ENCODE data around the gene INF2.
A peak's percentile ranks its signal among the peaks of the same experiment; 100 is the strongest.
"Not testable (repeated sequence)": the region's sequence is repeated elsewhere in the genome, so short reads cannot be mapped to it uniquely, and the experiment has no call there.

The INF2 gene

GRCh38 chr14:104689109-104689880 is at the start of gene INF2:
TSS of gene INF2 (plus strand) at chr14:104689618. CDS start at chr14:104701366, 11,748 bp downstream.
- peak; percentile 37 to 52 for DNase-seq (ENCODE audit: low read depth in 2 of 2)

DNA sequence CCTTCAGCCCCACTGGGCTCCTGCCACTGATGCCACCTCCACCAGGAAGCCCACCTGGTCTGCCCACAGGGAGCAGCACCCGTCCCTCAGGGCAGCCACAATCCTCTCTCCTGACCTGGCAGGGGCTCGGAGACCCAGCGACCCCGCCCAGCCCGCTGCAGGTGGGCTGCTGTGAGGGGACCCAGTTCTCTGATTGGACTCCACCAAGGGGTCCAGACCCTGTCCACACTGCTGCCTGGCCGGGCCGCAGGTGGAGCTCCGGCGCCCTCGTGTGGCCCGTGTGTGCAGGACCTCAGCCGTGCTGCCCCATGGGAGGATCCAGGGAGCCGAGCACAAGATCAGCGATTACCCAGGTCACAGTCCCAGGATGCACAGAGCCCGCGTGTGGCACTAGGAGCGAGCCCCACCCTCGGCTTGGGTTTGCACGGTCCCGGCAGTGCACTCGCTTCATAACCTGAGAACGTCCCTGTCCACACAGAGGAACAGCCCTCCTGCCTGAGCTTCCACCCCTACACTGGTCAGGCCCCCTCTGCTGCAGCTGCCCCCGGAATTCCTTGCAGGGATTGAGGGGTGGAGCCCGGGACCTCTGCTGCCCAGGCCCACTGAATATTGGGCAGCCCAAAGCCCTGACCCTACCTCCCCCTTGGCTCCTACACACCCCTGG is 49.4 kb upstream of the INF2 start:
- peak; percentile 16 to 38 for DNase-seq (ENCODE audit: low read depth in 2 of 2)

DNA sequence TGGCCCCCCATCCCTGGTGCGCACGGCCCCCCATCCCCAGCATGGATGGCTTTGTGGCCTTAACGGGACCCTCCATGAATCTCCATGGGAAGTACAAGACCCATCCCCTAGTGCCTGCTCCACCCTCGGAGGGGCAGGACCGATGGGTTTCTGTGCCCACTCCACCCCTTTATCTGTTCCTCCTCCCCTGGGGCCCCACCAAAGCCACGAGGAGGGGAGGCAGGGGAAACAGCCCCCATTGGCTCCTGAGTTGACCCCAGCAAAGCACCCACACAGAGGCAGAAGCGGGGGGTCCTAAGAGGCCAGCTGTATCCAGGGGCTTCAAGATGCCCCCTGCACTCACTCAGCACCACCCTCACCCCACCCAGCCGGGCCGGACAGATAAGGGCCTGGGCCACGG is 48.7 kb upstream of the INF2 start:
- DNase-seq (ENCODE audit: low read depth in 2 of 2) = no peak

DNA sequence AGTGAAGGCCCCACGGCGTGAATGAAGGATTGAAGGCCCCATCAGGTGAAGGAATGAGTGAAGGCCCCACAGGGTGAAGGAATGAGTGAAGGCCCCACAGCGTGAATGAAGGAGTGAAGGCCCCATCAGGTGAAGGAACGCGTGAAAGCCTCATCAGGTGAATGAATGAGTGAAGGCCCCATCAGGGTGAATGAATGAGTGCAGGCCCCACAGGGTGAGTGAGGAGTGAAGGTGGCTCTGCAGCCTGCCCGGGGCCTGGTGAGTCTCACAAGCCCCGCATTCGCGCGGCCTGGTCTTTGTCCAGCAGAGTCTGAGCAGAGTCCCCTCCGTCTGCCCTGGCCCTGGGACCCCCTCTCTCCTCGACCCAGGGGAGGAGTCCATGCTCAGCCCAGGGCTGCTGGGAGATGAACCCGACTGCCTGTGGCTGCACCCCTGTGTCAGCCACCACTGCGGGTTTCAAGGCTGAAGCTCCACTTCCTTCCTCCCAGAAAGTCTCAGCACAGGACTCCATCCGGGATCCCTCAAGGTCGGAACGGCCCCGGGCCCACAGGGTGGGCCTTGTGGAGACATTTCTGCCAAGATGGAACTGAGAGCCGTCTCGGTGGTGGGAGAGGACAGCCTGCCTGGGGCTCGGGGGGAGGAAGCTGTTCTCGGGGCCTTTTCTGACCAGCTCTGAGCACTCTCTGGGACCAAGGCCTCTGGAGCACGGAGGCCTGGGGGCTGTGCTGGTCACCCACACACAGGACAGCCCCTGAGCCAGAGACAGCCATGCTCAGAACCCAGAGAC is 47.5 kb upstream of the INF2 start:
- no peak for DNase-seq (ENCODE audit: low read depth in 2 of 2)

- no peak for DNase-seq (ENCODE audit: low read depth in 2 of 2)
These were observed 46.9 kb upstream of the INF2 start for GRCh38 chr14:104642540-104642868.

DNA sequence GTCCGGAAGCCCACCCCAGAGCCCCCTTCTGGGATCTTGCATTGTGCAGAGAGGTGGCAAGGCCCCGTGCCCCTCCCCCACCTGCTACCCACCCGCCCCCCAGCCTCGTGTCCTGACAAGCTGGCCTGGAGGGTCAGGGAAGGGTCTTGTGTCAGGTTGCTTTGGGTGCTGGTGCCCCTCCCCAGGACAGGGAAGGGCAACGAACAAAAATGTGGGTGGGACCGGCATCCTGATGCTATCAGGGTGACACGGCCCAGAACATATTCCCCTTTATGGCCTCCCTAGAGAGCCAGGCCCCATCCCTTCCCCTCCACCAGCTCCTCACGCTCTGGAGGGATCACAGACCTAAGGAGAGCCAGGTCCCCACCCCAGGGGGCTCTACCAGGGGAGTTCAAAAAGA is 46.1 kb upstream of the INF2 start:
- DNase-seq (ENCODE audit: low read depth in 2 of 2) = no peak

DNA sequence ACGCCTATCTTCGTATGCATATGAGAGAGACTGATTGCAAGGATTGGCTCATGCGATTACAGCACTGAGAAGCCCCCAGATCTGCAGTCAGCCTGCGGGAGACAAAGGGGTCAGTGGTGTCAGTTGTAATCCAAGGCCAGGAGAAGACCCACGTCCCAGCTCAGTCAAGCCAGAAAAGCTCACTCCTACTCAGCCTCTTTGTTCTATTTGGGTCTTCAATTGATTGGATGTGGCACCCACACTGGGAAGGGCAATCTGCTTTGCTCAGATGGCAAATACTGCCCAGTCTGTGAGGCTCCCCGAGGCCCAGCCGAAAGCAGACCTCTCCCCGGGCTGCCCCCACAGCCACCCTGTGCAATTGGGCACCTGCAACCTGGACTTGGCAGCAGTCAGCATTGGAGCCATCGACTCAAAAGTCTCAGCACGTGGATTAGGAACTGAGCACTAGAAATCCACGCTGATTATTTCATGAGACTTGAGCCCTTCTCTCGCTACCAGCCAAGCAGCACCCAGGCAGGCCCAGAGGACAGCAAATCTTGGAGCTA is 45.3 kb upstream of the INF2 start:
- no peak for DNase-seq (ENCODE audit: low read depth in 2 of 2)

GRCh38 chr14:104644656-104645378 is 44.6 kb upstream of the INF2 start:
- DNase-seq (ENCODE audit: low read depth in 2 of 2) = no peak

DNA sequence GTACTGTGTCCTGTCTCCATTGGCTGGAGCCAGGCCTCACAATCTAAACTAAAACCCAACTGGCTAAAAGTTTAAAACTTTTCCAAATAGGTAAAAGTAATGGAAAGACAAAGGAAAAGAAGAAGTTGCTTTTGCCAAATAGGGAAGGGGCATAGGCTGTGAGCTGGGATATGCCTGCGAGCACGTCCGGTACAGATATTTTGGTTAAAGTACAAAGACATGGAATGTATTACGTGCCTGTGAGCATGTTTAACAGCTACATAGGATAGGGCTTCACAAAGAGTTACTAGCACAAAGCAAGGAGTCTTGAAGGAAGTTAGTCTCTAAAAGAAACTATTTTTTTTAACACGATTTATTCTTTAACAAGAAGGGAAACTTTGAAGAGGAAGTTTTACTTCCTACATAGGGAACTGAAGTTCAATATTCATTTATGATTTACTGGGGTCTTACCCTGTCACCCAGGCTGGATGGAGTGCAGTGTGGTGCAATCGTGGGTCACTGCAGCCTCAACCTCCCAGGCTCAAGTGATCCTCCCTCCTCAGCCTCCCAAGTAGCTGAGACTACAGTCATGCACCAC is 41.9 kb upstream of the INF2 start:
- DNase-seq (ENCODE audit: low read depth in 2 of 2) = no peak

DNA sequence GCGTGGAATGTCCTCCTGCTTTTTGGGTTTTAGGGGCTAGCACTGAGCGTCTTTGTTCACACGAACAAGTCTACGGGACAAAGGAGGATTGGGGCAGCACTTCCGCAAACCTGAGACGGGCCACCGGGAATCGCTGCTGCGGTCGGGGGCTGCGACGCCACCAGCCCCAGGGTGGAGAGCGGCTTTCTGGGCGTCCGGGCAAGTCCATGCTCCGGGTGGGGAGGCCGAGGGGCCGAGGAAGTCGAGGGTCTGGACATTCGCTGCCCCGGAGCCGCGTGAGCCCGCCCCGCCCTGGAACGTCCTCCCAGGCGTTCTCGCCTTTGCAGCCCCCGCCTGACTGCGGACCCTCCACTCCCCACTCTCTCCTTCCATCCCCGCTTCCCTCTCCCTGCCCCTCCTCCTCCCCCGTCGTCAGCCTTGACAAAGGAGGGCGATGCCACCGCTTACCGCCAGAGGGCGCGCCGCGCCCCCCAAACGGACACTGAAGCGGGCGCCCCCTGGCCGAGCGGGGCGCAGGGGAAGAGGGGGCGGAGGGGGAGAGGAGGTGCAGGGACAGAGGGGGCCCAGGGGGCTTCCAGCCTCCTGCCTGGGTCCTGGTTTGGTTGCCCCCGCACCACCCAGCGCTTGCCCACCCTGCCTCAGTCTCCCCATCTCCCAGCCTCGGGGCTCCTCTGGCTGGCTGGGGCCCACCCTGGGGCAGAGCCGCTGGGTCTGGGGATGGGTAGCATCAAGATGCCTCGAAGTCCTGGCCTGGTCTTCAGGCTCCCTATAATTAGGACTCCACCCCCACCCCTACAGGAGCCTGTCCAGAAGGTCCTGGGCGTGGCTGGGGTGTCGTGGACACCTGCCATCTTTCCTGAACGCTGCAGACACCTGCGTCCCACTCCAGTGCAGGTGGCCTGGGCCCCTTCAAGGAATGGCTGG is 39.1 kb upstream of the INF2 start:
- peak; percentile 57 to 63 for DNase-seq (ENCODE audit: low read depth in 2 of 2)

DNA sequence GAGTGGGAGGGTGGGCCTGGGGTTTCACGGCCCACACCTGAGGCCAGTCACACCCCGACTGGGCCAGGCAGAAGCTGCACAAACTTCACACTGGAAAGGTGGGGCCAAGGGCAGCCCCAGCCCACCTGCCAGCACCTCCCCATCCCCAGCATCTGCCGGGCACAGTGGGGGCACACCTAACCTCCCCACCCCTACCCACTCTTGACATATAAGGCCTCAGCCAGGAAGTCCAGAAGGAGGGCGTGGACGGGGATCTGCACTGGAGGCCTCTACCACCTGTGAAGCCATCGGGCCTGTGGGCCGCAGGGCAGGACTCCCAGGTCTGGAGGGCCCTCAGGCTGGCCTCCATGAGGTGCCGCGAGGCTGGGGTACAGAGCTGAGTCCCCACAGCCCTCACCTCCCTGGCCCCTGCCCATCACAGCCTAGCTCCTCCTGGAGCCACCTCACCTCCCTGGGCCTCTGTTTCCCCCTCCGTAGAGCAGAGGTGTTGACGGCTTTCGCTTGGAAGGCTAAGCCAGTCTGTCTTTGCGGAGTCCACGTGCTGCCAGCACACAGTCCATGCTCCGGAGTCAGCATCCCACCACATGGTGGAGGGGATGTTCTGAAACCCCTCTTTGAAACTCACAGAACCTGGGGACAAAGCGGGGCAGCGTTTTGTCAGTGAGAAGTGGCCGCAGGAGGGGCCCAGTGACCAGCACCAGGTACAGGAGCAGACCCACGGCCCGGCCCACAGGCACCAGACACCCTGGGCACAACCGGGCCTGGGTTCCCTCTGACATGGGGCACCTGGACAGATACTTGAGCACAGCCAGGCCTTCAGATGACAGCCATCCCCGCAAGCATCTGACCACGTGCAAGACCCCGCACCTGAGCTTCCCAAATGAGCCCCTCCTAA is 38.2 kb upstream of the INF2 start:
- DNase-seq (ENCODE audit: low read depth in 2 of 2) = no peak

DNA sequence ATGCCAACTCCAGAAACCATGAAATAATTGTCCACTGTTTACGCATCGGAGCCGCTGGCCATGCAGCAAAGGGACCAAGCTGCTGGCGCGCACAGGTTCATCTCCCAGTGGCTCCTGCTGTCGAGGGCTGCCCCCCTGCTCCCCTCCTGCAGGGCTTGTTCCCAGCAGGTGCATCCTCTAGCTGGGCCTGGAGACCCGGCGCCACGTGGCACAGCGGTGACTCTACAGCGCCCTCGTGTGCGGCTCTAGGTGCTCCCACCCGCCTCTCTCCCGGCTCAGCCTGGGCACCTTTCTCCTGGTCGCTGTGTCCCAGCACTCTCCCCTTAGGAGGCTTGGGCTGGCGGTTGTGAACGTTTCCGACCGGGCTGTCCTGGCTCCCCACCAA is 37.5 kb upstream of the INF2 start:
- DNase-seq (ENCODE audit: low read depth in 2 of 2) = no peak

DNA sequence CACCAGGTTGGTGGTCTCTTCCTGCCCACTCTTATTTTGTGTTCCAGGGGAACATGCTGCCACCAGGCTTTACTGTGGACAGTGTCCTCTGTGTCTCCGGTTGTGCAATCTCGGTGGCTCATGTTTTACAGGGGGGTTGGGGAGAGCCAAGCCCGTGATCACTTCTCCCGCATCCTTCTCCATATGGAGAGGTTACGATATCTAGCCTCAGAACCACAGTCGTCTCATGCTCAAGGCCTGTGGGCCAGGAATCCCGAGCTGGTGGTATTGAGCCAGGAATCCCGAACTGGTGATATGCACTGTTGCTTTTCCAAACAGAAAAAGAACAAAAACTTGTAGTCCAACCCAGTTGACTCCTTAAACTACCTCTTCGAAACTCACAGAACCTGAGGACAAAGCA is 37.0 kb upstream of the INF2 start:
- DNase-seq (ENCODE audit: low read depth in 2 of 2) = no peak

DNA sequence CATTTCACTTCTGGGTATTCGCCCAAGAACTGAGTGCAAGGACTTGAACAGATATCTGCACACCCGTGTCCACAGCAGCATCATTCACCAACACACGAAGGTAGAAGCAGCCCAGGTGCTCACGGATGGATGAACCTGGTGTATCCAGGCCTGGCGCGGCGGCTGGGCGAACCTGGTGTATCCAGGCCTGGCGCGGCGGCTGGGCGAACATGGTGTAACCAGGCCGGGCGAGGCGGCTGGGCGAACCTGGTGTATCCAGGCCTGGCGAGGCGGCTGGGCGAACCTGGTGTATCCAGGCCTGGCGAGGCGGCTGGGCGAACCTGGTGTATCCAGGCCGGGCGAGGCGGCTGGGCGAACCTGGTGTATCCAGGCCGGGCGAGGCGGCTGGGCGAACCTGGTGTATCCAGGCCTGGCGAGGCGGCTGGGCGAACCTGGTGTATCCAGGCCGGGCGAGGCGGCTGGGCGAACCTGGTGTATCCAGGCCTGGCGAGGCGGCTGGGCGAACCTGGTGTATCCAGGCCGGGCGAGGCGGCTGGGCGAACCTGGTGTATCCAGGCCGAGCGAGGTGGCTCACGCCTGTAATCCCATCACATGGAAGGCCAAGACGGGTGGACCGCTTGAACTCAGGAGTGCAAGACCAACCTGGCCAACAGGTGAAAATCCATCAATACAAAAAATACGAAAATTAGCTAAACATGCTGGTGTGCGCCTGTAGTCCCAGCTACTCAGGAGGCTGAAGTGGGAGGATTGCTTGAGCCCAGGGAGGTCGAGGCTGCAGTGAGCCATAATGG is 36.1 kb upstream of the INF2 start:
- DNase-seq (ENCODE audit: low read depth in 2 of 2) = not testable (repeated sequence)

- DNase-seq (ENCODE audit: low read depth in 2 of 2) = no peak
These were observed 35.3 kb upstream of the INF2 start for GRCh38 chr14:104654119-104654518.

GRCh38 chr14:104655128-104655848 is 34.1 kb upstream of the INF2 start:
- DNase-seq (ENCODE audit: low read depth in 2 of 2) = no peak

DNA sequence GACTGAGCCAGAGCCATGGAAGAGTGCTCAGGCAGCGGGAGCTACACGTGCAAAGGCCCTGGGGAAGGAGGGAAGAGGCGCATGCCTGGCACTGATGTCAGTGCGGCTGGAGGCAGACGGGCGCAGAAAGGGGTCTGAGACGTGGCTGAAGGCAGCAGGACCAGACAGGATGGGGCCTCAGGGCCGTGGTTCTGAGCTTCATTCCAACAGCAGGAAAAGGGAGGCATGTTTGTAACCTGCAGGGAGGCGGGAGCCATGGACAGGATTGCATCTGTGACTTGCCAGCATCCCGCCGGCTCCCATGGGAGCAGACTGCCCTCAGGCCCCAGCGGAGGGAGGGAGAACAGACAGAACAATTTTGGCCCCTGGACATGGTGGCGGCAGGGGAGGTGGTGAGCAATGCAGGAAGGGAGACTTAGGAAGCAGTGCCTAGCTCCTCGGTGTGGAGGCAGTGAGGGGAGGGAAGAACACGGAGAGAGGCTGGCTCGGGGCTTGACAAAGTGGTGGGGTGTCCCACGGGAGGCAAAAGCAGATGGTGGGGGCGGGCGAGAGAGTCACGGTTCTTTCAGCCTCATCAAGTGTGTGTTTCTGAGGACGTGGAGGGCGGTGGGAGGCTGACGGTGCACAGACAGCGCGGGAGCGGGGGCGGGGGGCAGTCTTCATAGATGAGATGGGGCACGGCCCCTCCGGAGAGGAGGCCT is 33.3 kb upstream of the INF2 start:
- DNase-seq (ENCODE audit: low read depth in 2 of 2) = no peak

All from stimulated activated CD4-positive, alpha-beta T cell treated with anti-CD3 and anti-CD28 coated beads, Interleukin-1b, Interleukin-23, amount 100 ng/mL, for 4 hours (primary cell).